ENCODE measurements around the gene ELL.

DNA sequence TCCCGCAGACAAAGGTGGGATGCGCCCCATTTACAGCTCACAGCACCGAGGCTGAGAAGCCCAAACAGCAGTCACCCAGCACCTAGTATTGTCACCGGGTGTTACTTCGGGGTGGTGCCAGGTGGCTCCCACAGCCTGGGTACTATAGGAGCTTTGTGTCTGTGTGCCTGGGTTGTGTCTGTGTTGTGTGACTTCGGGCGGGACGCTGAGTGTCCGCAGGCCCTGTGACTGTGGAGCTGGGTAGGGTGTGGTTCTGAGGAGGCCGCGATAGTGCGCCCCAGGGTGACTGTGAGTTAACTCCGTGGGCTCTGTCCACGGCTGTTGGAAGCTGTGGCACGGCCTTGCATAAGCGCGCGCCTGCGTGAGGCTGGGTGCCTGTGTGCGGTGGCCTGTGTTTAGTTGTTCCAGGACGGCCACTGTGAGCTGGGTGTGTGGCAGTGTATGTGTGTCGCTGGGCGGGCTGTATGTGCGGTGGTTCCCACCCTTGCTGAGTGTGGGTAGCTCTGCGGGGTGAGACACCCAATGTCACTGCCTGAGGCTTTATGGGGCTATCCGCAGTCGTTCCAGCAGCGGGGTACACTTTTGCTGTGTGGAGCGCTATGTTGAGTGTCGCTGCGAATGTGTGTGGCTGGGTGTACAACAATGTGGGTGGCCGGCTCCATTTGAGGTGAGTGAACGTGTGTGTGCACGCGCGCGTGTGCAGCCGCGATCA, 103.2 kb downstream of the ELL start:
- no peak for TF ChIP-seq EZH2phosphoT487 (IDR thresholded peaks at IDR 0.05; ENCODE audit: insufficient read depth, low read depth)
- no peak for TF ChIP-seq EZH2 (IDR thresholded peaks at IDR 0.05; ENCODE audit: insufficient read depth, poor library complexity, severe bottlenecking)

Data from GM23248 (cell line).